K562 (cell line): ENCODE data around the gene GLRA3. TPM values are rescaled to one million over a fixed set of nuclear protein-coding genes. Genes with fewer than 3 reads are reported as not detected.

ENCODE experiments used
- CC2D1A ChIP-seq: fragments of 450-650 bp; IDR thresholded peaks from 2 replicates; pipeline ENCODE4 v1.6.1; 2017; ENCODE audit warnings: mild to moderate bottlenecking
- CHD4 ChIP-seq: fragments of 200-600 bp; sonication (generic); IDR thresholded peaks from 3 replicates; pipeline ENCODE4 v1.6.1; 2012; ENCODE audit warnings: low read depth, mild to moderate bottlenecking, mixed read lengths, low read length, inconsistent platforms; ENCODE audit not compliant: insufficient read depth, insufficient replicate concordance, poor library complexity, severe bottlenecking
- EWSR1 ChIP-seq: fragments of 450-650 bp; IDR thresholded peaks from 2 replicates; pipeline ENCODE4 v1.6.1; 2018; ENCODE audit warnings: borderline replicate concordance, mild to moderate bottlenecking, low read depth, moderate library complexity; ENCODE audit not compliant: partially characterized antibody
- FOXM1 ChIP-seq, 2 experiments: fragments of 450-650 bp in 1 of 2; sonication (generic) in 1 of 2; formaldehyde crosslinking in 1 of 2; IDR thresholded peaks; 2 replicates each; pipeline versions ENCODE4 v1.6.1 to v1.9.0; 2017 to 2022; ENCODE audit warnings: low read depth in 2 of 2, mild to moderate bottlenecking in 2 of 2, missing genetic modification reagents in 1 of 2, moderate library complexity in 1 of 2
- GABPB1 ChIP-seq: sonication (generic); formaldehyde crosslinking; IDR thresholded peaks from 2 replicates; pipeline ENCODE4 v1.8.0; 2022; ENCODE audit warnings: mild to moderate bottlenecking, missing genetic modification reagents
- KLF16 ChIP-seq: IDR thresholded peaks from 2 replicates; pipeline ENCODE4 v1.6.1; 2016; ENCODE audit warnings: antibody characterized with exemption
- PCBP1 ChIP-seq: fragments of 200-400 bp; formaldehyde crosslinking; IDR thresholded peaks from 2 replicates; pipeline ENCODE4 v1.6.1; 2018; ENCODE audit warnings: mild to moderate bottlenecking, low read depth, low read length; ENCODE audit not compliant: poor library complexity, severe bottlenecking
- PRMT5 ChIP-seq: sonication (generic); formaldehyde crosslinking; IDR thresholded peaks from 2 replicates; pipeline ENCODE4 v1.5.0; 2020; ENCODE audit warnings: missing genetic modification reagents
- SIX5 ChIP-seq, 2 experiments: IDR thresholded peaks; 2 replicates each; pipeline ENCODE4 v1.6.1; 2011; ENCODE audit warnings: low read length in 2 of 2, borderline replicate concordance in 1 of 2, low read depth in 1 of 2, mild to moderate bottlenecking in 1 of 2, moderate library complexity in 1 of 2; ENCODE audit not compliant: insufficient read depth in 1 of 2
- TSC22D4 ChIP-seq: fragments of 450-650 bp; IDR thresholded peaks from 2 replicates; pipeline ENCODE4 v1.6.1; 2016; ENCODE audit warnings: missing genetic modification characterization, missing biosample characterization, control low read depth
- ZNF143 ChIP-seq: sonication (generic); formaldehyde crosslinking; IDR thresholded peaks from 2 replicates; pipeline ENCODE4 v1.9.0; 2022; ENCODE audit warnings: mild to moderate bottlenecking, missing genetic modification reagents
- ZNF324 ChIP-seq: fragments of 250-450 bp; sonication (Bioruptor Pico); IDR thresholded peaks from 2 replicates; pipeline ENCODE4 v1.4.0; 2020; ENCODE audit warnings: mild to moderate bottlenecking
- ZNF717 ChIP-seq: fragments of 250-450 bp; sonication (Bioruptor Pico); IDR thresholded peaks from 2 replicates; pipeline ENCODE4 v1.5.0; 2021
- ZNF830 ChIP-seq: fragments of 250-450 bp; sonication (Bioruptor Pico); IDR thresholded peaks from 2 replicates; pipeline ENCODE4 v1.5.0; 2021; ENCODE audit warnings: mild to moderate bottlenecking
- polyA plus RNA-seq, 8 experiments: library from polyadenylated mRNA; depleted of rRNA in 4 of 8; stranded (reverse) in 5 of 8; unstranded in 3 of 8; fragments of >200 nt; fragmentation: Nextera tagmentation in 2 of 8; fragmentation: Illumina TruSeq in 1 of 8; extraction: Ambion mirVana in 2 of 8; extraction: Trizol in 1 of 8; gene quantifications; 2 replicates each; pipeline versions ENCODE4 v1.2.1 to v1.2.3, GENCODE V29; 2011 to 2014; ENCODE audit warnings: inconsistent platforms in 1 of 8, missing spikeins in 1 of 8
- total RNA-seq, 7 experiments: library from RNA; depleted of rRNA in 6 of 7; stranded (reverse); fragments of >200 nt in 6 of 7; fragmentation: Illumina TruSeq in 2 of 7; extraction: Trizol in 2 of 7; gene quantifications; 2 replicates each; pipeline versions ENCODE4 v1.2.1 to v1.2.3, GENCODE V29; 2011 to 2021; ENCODE audit warnings: low replicate concordance in 1 of 7
- TF ChIP-seq, protein P1 (sequence below): IDR thresholded peaks from 2 replicates; pipeline ENCODE4 v1.6.1; 2012; ENCODE audit warnings: low read depth, low read length, improper control_type of control experiment, borderline replicate concordance
- TF ChIP-seq, protein P2 (sequence below): fragments of 450-650 bp; formaldehyde crosslinking; IDR thresholded peaks from 2 replicates; pipeline ENCODE4 v1.4.0; 2020; ENCODE audit warnings: mild to moderate bottlenecking, moderate library complexity

GLRA3 gene
- total and polyA plus RNA-seq, 9 of the 15 experiments (the other 6 are each of a cell fraction or from before 2014, with no cell fraction given): 0.06 to 0.14 (median 0.08) TPM; not detected in 2

DNA sequence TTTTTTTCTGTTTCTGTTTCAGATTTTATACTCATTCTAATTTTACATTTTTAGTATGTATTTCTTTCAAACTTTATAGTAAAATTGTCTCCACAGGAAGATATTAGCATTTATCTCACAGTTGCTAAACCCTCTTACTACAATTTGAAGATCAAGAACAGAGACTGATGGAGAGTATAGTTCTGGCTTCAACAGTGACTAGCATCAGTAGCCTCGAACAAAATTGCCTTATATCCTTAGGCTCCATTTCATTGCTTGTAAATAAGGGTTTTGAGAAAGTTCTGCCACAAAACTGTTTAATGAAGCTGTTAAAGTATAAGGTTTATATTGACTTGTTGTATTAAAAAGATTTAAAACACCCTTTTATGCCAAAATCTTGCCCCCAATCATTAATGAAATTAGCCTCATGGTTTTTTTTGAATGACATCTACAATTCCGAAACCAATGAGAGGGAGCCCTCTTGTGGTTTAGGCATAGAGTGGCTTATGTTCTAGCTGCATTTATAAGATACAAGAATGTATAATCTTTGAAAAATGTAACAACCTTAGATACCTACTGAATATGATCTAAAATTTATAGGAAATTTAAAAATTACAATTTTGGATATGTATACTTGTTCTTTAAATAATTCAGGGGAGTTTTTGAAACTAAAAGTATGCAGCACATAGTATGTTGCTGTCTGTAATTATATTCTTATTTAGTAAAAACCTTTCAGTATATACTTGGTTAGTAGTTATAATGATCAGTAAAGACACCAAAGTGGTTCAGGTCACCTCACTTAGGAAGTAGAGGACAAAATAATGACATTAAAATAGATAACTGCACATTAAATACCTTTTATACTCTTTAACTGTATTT lies 196.9 kb downstream of the GLRA3 start (continued):
- TF ChIP-seq, protein P1, sequence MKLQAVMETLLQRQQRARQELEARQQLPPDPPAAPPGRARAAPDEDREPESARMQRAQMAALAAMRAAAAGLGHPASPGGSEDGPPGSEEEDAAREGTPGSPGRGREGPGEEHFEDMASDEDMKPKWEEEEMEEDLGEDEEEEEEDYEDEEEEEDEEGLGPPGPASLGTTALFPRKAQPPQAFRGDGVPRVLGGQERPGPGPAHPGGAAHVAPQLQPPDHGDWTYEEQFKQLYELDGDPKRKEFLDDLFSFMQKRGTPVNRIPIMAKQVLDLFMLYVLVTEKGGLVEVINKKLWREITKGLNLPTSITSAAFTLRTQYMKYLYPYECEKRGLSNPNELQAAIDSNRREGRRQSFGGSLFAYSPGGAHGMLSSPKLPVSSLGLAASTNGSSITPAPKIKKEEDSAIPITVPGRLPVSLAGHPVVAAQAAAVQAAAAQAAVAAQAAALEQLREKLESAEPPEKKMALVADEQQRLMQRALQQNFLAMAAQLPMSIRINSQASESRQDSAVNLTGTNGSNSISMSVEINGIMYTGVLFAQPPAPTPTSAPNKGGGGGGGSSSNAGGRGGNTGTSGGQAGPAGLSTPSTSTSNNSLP: peak; percentile 82; the same call in 1 of the 2 replicates
- no peak for TF ChIP-seq PCBP1
- no peak for TF ChIP-seq GABPB1
- TF ChIP-seq, protein P2, sequence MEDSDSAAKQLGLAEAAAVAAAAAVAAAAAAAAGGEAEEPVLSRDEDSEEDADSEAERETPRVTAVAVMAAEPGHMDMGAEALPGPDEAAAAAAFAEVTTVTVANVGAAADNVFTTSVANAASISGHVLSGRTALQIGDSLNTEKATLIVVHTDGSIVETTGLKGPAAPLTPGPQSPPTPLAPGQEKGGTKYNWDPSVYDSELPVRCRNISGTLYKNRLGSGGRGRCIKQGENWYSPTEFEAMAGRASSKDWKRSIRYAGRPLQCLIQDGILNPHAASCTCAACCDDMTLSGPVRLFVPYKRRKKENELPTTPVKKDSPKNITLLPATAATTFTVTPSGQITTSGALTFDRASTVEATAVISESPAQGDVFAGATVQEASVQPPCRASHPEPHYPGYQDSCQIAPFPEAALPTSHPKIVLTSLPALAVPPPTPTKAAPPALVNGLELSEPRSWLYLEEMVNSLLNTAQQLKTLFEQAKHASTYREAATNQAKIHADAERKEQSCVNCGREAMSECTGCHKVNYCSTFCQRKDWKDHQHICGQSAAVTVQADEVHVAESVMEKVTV (CRISPR knock-in tag): peak; percentile 85
- no peak for TF ChIP-seq ZNF143 (CRISPR knock-in tag)
- TF ChIP-seq TSC22D4: no peak
- TF ChIP-seq ZNF324: no peak
- peak; percentile 69; the same call in 1 of the 2 replicates for TF ChIP-seq CC2D1A
- TF ChIP-seq ZNF717 (CRISPR knock-in tag): no peak
- TF ChIP-seq CHD4: no peak
- 0 out of 2 replicates have a peak, but pooled peaks have one; percentile 35 for TF ChIP-seq FOXM1 (IDR thresholded peaks at IDR 0.05; ENCODE audit: low read depth)
- no peak for TF ChIP-seq FOXM1 (CRISPR knock-in tag; IDR thresholded peaks at IDR 0.05; ENCODE audit: low read depth)
- TF ChIP-seq KLF16: peak; percentile 29; the same call in 1 of the 2 replicates
- no peak for TF ChIP-seq EWSR1
- no peak for TF ChIP-seq PRMT5
- TF ChIP-seq SIX5 (IDR thresholded peaks at IDR 0.05; ENCODE audit: borderline replicate concordance in 1 of 2, insufficient read depth in 1 of 2, low read depth in 1 of 2, low read length in 2 of 2): no peak
- TF ChIP-seq ZNF830 (CRISPR knock-in tag): no peak
